Medulla oblongata (tissue), 1 donor: ENCODE data around the gene BLZF1.
"Not testable (repeated sequence)": the region's sequence is repeated elsewhere in the genome, so short reads cannot be mapped to it uniquely, and the experiment has no call there.

Experiments
- DNase-seq: peaks from one replicate; pipeline ENCODE4 v3.0.0-alpha.2; 2015; ENCODE audit errors: extremely low spot score

BLZF1 gene, protein sequence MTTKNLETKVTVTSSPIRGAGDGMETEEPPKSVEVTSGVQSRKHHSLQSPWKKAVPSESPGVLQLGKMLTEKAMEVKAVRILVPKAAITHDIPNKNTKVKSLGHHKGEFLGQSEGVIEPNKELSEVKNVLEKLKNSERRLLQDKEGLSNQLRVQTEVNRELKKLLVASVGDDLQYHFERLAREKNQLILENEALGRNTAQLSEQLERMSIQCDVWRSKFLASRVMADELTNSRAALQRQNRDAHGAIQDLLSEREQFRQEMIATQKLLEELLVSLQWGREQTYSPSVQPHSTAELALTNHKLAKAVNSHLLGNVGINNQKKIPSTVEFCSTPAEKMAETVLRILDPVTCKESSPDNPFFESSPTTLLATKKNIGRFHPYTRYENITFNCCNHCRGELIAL

GRCh38 chr1:169367686-169368405, at the start of gene BLZF1, which contains the start of gene NME7:
Gene BLZF1, plus strand, starts transcription at chr1:169368195. Its CDS starts 1,328 bp downstream, at chr1:169369523.
Gene NME7, minus strand, starts transcription at chr1:169367797. Its CDS starts 87 bp downstream, at chr1:169367710.
- peak; percentile 98 for DNase-seq

- no peak for DNase-seq
Observed at GRCh38 chr1:169318536-169319244, 49.3 kb upstream of the BLZF1 start.

DNA sequence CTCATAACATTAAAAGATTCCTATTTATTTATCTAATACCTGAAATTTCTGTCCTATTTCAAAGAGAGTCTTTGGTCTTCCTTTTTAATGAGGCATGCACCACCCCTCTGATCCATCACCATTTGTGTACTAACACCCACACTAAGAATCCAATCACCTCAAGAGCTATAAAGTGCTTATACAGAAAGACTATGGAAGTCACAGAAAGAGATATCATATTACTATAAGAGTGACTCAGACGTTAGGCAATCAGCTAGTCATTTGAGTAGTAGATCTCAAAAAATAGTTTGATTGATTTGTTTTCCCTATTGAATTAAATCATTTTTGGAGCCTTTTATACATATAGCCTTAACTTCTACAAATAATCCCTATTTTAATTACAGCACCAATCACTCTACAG, 46.5 kb upstream of the BLZF1 start:
- no peak for DNase-seq

DNA sequence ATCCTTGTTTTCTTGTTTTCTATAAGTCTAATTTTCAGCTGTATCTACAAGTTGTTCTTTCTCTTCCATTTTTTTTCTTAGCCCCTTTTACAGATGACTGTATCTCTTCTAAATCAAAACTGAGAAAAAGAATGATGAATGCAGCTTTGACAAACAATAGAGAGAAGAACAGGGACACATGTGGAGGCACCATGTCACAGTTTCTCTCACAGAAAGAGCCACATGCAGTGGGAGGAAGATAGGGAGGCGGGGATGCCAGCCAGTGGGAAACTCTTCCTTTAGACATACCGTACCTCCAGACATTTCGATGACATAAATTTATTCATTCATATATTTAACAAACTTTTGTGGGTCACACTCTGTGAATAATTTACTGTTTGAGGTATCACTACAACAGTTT, 45.9 kb upstream of the BLZF1 start:
- no peak for DNase-seq

DNA sequence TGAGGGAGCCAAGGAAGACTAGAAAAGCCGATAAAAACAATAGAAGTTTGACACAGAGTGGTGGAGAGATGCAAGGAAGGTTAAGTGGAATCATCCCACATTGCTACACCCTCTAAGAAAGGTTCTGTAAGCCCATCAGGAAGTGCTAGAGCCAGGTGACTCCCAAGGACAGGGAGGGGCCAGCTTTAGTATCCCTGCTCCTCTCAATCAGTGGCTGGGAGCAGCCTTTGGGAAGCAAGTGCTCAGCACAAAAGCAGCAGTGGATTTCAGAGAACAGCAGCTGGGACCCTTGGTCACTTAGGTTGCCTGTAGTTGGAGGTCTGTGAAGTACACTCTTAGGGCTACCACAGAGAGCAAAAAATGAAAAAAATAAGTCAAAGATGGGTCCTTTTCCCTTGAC, 42.9 kb upstream of the BLZF1 start:
- DNase-seq = no peak

DNA sequence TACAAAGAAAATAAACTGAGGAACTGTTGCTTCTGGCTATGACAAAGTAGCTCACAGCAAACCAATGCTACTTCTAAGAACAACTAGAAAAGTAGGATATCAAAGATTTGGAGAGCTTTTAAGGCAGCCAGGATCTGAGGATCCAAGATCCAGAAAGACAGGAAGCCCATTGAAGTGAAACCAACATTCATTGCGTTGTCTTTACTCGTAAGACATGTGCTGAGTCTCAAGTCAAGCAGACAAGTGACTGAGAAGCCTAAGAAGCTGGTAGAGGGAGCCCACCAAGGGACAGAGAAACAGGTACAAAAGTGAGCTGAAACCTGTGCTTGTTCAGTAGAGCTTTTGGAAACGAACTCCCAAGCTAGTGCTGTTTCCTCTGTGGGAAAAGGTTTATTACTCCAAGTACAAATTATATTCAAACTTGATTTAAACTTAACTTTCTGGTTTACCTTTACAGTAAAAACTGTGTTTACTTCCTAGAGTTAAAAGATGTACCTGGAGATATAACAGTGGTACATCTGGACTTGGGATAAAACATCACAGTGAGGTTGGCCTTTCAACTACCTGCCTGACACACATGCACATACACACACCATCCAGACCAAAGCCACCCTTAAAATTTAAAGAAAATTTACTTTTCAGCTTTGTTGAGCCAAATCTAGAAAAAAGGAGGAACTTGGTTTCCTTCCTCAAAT, 41.6 kb upstream of the BLZF1 start:
- no peak for DNase-seq

DNA sequence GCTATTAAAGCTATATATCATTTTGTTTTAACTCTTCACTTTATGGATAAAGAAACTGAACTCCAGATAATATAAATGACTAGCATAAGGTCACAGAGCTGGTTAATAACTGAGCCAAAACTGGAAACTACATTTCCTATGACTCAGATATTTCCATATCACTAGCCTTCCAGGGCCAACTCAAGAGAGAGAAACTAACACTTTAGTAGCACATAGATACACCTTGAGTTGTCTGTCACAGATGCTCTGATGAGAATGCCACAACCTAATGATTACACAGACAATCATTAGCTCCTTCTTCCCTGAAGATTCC, 41.1 kb upstream of the BLZF1 start:
- DNase-seq = no peak

- no peak for DNase-seq
Observed at GRCh38 chr1:169327875-169328274, 40.1 kb upstream of the BLZF1 start.

- no peak for DNase-seq
Observed at GRCh38 chr1:169329383-169329782, 38.6 kb upstream of the BLZF1 start.

- no peak for DNase-seq
Observed at GRCh38 chr1:169330927-169331326, 37.1 kb upstream of the BLZF1 start.

DNA sequence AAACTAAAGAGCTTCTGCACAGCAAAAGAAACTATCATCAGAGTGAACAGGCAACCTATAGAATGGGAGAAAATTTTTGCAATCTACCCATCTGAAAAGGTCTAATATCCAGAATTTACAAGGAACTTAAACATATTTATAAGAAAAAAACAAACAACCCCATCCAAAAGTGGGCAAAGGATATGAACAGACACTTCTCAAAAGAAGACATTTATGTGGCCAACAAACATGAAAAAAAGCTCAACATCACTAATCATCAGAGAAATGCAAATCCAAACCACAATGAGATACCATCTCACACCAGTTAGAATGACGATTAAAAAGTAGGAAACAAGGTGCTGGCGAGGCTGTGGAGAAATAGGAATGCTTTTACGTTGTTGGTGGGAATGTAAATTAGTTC, 33.3 kb upstream of the BLZF1 start:
- not testable (repeated sequence) for DNase-seq

- not testable (repeated sequence) for DNase-seq
Observed at GRCh38 chr1:169336947-169337715, 30.9 kb upstream of the BLZF1 start.

- DNase-seq = no peak
Observed at GRCh38 chr1:169338617-169339016, 29.4 kb upstream of the BLZF1 start.

DNA sequence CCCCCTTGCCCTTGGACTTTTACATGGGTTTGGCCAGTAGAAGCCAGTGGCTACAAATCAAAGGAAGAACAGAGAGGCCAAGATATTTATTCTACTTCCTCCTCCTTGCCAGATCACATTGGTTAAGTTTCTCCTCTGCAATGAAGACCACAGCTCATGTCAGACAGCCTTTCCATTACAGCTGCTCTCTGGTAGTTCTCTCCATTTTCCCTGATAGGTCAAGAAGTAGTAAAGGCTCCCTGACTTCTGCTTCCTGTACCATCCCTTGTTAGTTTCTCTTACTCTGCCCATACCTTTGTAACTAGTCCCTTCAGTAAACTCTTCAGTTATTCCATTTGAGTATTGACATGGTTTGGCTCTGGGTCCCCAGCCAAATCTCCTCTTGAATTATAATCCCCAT, 28.2 kb upstream of the BLZF1 start:
- no peak for DNase-seq

DNA sequence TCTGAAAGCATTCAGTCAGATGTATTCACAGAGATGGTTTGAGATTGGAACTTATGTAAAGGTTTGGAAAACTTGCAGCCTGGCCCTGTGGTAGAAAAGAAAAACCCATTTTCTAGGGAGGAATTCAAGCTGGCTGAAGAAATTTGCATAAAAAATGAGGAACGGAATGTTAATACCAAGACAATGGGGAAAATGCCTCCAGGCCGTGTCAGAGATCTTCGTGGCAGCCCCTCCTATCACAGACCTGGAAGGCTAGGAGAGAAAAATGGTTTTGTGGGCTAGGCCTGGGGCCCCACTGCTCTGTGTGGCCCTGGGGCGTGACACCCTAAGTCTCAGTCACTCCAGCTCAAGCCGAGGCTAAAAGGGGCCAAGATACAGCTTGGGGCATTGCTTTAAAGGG, 27.1 kb upstream of the BLZF1 start:
- no peak for DNase-seq

DNA sequence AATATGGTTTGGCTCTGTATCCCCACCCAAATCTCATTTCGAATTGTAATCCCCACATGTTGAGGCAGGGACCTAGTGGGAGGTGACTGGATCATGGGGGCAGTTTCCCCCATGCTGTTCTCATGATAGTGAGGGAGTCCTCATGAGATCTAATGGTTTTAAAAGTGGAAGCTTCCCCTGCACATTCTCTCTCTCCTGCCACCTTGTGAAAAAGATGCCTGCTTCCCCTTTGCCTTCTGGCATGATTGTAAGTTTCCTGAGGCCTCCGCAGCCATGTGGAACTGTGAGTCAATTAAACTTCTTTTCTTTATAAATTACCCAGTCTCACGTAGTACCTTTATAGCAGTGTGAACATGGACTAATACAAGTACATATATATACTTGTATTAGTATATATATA, 25.9 kb upstream of the BLZF1 start:
- DNase-seq = not testable (repeated sequence)

DNA sequence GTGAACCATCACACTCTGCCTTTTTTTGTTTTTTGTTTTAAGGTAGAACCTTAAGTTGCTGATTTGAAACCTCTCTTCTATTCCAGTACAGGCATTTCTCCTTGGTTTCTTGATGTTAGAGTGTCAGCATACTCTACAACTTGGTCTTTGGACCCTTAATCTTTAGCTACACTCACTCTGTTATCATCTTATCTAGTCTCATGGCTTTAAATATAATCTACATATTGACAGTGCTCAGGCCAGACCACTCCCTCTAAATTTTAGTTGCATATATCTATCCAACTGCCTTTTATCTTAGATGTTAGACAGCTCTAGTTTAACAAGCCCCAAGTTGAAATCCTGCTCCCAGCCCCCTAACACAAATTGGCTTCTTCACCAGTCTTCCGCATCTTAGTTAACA, 22.5 kb upstream of the BLZF1 start:
- DNase-seq = no peak

- DNase-seq = no peak
Observed at GRCh38 chr1:169346036-169346589, 21.9 kb upstream of the BLZF1 start.

- DNase-seq = no peak
Observed at GRCh38 chr1:169347688-169348382, 20.2 kb upstream of the BLZF1 start.

DNA sequence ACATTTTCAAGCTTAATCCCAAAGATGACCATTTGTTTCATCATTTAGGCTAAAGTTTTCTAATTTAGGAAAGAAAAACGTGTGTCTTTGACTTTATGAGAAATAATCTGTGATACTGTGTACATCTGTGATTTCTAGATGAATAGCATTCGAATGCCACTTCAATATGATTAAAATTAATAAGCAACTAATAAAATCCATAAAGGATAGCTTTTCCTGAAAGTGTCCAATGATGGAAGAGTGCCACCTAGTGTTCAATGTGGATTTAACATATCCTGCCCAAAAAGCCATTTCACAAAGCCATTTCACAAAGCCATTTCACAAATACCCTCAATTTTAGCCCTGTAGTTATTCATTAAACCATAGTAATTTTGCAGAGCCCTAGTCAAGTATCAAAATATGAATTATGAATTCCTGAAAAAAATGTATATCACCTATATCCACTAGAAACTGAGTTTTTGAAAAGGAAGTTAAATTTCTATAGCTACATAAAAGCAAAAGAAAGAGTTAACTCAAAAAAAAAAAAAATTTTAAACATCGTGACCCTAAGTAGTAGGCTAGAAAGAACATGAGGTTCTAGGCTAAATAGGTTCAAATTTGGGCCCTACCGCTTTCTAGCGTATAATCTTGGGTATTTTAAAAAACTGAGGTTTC, 19.5 kb upstream of the BLZF1 start:
- peak; percentile 82 for DNase-seq
